ENCODE measurements around the gene TEKT3. TPM values are rescaled to one million over a fixed set of nuclear protein-coding genes. Genes with fewer than 3 reads are reported as not detected.
A peak's percentile ranks its signal among the peaks of the same experiment; 100 is the strongest.

TEKT3 gene
- total and polyA plus RNA-seq, 9 donors, result 1.0 to 2.7 (median 1.1) TPM

- WGBS (ENCODE audit: insufficient coverage), result 5% methylated on average over 8 of the region's 9 CpGs
- peak; percentile 61 for DNase-seq
- H3K27me3 ChIP-seq (ENCODE audit: control insufficient read depth, insufficient read depth, low read length), result peaks cover 7% of the 10 kb centered on the region
These were observed 79.6 kb downstream of the TEKT3 start for GRCh38 chr17:15261802-15262290.

DNA sequence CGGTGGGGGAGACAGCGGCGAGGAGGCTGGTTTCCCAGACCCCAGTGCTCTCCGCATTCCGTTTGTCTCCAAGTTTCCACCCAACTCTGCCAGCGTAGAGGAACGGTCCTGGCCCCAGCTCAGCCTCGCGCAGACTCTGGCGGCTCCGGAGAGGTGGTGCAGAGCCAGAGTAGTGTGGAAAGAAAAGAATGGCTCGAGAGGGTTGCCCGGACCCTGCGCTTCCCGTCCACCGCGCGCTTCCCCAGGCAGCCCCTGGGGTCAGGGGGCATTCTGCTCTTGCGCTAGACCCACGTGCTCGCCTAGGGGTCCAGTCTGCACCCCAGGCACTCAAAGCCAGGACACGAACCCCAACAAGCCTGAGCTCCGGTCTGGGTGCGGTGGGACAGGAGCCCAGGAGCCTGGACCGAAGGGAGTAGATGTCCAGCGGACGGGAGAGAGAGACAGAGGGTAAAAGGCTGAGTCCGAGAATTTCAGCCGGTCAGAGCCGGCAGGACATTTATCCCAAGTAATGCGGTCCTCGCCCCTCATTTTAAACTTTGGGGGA lies 80.1 kb downstream of the TEKT3 start:
- WGBS (ENCODE audit: insufficient coverage), result under 1% methylated on average over 32 of the region's 32 CpGs
- H3K36me3 ChIP-seq (ENCODE audit: control insufficient read depth, insufficient read depth, low read length), result peaks cover 30% of the 10 kb centered on the region
- peak; percentile 83 for DNase-seq
- H3K4me3 ChIP-seq (ENCODE audit: low read length), result peak overlapping the region; percentile 87
- peaks cover 59% of the 10 kb centered on the region for H3K4me1 ChIP-seq (ENCODE audit: control insufficient read depth, insufficient read depth, low read length)
- peaks cover 7% of the 10 kb centered on the region for H3K27me3 ChIP-seq (ENCODE audit: control insufficient read depth, insufficient read depth, low read length)
- H3K27ac ChIP-seq (ENCODE audit: low read length), result peak overlapping the region; percentile 99
- H3K9me3 ChIP-seq (replicated peaks; ENCODE audit: control insufficient read depth, low read depth, low read length), result no peaks in the 10 kb centered on the region

More at GRCh38 chr17:15261802-15262290, 79.6 kb downstream of the TEKT3 start:
- Histone ChIP-seq H3K36me3 (ENCODE audit: control insufficient read depth, insufficient read depth, low read length) (peaks cover 26% of the 10 kb centered on the region), H3K9me3 (replicated peaks; ENCODE audit: control insufficient read depth, low read depth, low read length) (no peaks in the 10 kb centered on the region), H3K4me1 (ENCODE audit: control insufficient read depth, insufficient read depth, low read length) (peaks cover 62% of the 10 kb centered on the region), H3K27ac (ENCODE audit: low read length) (peak overlapping the region; percentile 99), H3K4me3 (ENCODE audit: low read length) (peak overlapping the region; percentile 87)

DNA sequence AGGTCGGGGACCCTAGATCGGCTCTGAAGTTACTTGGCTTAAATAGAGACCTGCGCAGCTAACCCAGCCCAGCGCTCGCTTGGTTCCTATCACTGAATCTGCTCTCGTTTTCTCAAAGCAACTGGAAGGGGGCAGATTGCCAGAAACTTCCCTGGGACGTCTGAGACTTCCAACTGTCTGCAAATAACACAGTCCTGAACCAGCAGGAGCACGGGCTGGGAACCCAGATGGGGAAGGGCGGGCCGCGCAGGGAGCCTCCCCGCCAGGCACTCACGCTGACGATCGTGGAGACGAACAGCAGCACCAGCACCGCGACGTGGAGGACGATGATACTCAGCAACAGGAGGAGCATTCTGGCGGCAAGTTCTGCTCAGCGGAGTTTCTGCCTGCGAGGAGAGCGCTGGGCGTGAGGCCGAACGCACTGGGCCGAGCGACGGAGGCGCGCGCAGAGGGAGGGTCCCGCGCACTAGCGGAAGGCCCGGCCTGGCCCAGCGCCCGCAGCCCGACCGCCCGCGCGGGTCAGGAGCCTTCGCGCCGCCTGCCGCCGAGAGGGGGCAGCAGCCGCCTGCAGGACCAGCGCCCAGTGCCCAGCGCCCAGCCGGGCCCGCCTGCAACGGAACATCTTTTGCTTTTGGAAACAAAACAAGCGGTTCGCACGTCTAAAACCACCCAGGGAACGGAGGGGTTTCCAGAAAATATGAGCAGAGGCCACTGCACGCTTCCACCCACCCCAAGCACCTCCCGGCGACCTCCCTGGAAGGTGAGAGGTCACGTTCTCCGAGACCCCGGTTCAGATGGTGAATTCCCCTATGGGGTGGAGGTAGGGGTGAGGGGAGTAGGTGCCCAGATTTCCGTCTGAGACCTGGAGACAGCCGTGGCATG lies 80.8 kb downstream of the TEKT3 start:
- Histone ChIP-seq H3K27ac (ENCODE audit: low read length) (peak overlapping the region; percentile 99), H3K36me3 (ENCODE audit: control insufficient read depth, insufficient read depth, low read length) (peaks cover 36% of the 10 kb centered on the region), H3K4me1 (ENCODE audit: control insufficient read depth, insufficient read depth, low read length) (peaks cover 61% of the 10 kb centered on the region), H3K4me3 (ENCODE audit: low read length) (peak overlapping the region; percentile 87), H3K9me3 (replicated peaks; ENCODE audit: control insufficient read depth, low read depth, low read length) (no peaks in the 10 kb centered on the region), H3K27me3 (ENCODE audit: control insufficient read depth, insufficient read depth, low read length) (peaks cover 7% of the 10 kb centered on the region)
- under 1% methylated on average over 57 of the region's 67 CpGs for WGBS (ENCODE audit: insufficient coverage)
- DNase-seq, result peak; percentile 97

GRCh38 chr17:15257796-15258512 lies 83.4 kb downstream of the TEKT3 start:
- H3K9me3 ChIP-seq (replicated peaks; ENCODE audit: control insufficient read depth, low read depth, low read length), result no peaks in the 10 kb centered on the region
- peaks cover 6% of the 10 kb centered on the region for H3K27me3 ChIP-seq (ENCODE audit: control insufficient read depth, insufficient read depth, low read length)
- H3K4me1 ChIP-seq (ENCODE audit: control insufficient read depth, insufficient read depth, low read length), result peaks cover 43% of the 10 kb centered on the region
- peaks cover 60% of the 10 kb centered on the region for H3K36me3 ChIP-seq (ENCODE audit: control insufficient read depth, insufficient read depth, low read length)
- no peak overlapping the region for H3K4me3 ChIP-seq (ENCODE audit: low read length)
- 85% methylated on average over 3 of the region's 6 CpGs for WGBS (ENCODE audit: insufficient coverage)
- DNase-seq, result no peak
- H3K27ac ChIP-seq (ENCODE audit: low read length), result peak overlapping the region; percentile 21

DNA sequence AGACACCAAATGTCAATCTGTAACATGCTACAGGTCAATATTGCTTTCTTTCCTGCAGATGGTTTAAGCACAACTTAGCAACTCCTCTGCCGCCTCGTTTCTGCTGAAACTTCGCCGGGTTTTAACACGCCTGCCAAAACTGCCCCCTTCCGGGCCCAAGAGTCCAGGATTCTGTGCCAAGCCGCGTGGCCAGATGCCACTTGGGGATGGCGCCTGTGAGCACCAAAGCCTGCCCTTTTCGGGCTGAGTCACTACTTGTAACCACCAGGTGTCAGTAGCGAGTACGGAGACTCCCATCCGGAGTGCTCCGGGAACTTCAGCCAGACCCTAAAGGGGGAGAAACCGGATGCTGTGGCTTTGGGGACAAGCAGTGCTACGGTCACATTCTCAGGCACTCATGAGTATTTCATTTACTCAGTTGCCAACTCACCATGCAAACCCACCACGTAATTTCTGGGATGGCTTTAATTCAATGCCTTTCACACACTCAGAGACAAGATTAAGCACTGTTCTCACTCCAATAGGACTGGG lies 84.1 kb downstream of the TEKT3 start:
- peak; percentile 91 for DNase-seq
- peaks cover 66% of the 10 kb centered on the region for H3K36me3 ChIP-seq (ENCODE audit: control insufficient read depth, insufficient read depth, low read length)
- H3K9me3 ChIP-seq (replicated peaks; ENCODE audit: control insufficient read depth, low read depth, low read length), result no peaks in the 10 kb centered on the region
- peak overlapping the region; percentile 26 for H3K4me3 ChIP-seq (ENCODE audit: low read length)
- peaks cover 41% of the 10 kb centered on the region for H3K4me1 ChIP-seq (ENCODE audit: control insufficient read depth, insufficient read depth, low read length)
- H3K27ac ChIP-seq (ENCODE audit: low read length), result peak overlapping the region; percentile 21
- H3K27me3 ChIP-seq (ENCODE audit: control insufficient read depth, insufficient read depth, low read length), result peaks cover 4% of the 10 kb centered on the region
- WGBS (ENCODE audit: insufficient coverage), result 2% methylated on average over 15 of the region's 17 CpGs

GRCh38 chr17:15256689-15257088 lies 84.7 kb downstream of the TEKT3 start:
- Histone ChIP-seq H3K4me3 (ENCODE audit: low read length) (no peak overlapping the region), H3K9me3 (replicated peaks; ENCODE audit: control insufficient read depth, low read depth, low read length) (no peaks in the 10 kb centered on the region), H3K36me3 (ENCODE audit: control insufficient read depth, insufficient read depth, low read length) (peaks cover 72% of the 10 kb centered on the region), H3K4me1 (ENCODE audit: control insufficient read depth, insufficient read depth, low read length) (peaks cover 41% of the 10 kb centered on the region), H3K27ac (ENCODE audit: low read length) (no peak overlapping the region), H3K27me3 (ENCODE audit: control insufficient read depth, insufficient read depth, low read length) (no peaks in the 10 kb centered on the region)
- DNase-seq, result no peak
- 55% methylated on average over 6 of the region's 7 CpGs for WGBS (ENCODE audit: insufficient coverage)

GRCh38 chr17:15255713-15256454 lies 85.5 kb downstream of the TEKT3 start:
- Histone ChIP-seq H3K27ac (ENCODE audit: low read length) (no peak overlapping the region), H3K4me1 (ENCODE audit: control insufficient read depth, insufficient read depth, low read length) (peaks cover 42% of the 10 kb centered on the region), H3K36me3 (ENCODE audit: control insufficient read depth, insufficient read depth, low read length) (peaks cover 80% of the 10 kb centered on the region), H3K9me3 (replicated peaks; ENCODE audit: control insufficient read depth, low read depth, low read length) (no peaks in the 10 kb centered on the region), H3K27me3 (ENCODE audit: control insufficient read depth, insufficient read depth, low read length) (no peaks in the 10 kb centered on the region), H3K4me3 (ENCODE audit: low read length) (no peak overlapping the region)
- DNase-seq, result no peak
- WGBS (ENCODE audit: insufficient coverage), result 88% methylated on average over 5 of the region's 13 CpGs

All from muscle of leg (tissue), 11 donors.